Breast epithelium (tissue), 3 donors: ENCODE data around the gene FOXD1.

ENCODE experiments used
- POLR2A ChIP-seq: fragments of 450-650 bp; IDR thresholded peaks from one replicate; pipeline ENCODE4 v1.6.1; 2016; ENCODE audit warnings: antibody characterized with exemption, mild to moderate bottlenecking, moderate library complexity
- TF ChIP-seq, protein P1 (sequence below), 3 donors: fragments of 450-650 bp; IDR thresholded peaks; one replicate each; pipeline ENCODE4 v1.5.1; 2016 to 2017; ENCODE audit warnings: antibody characterized with exemption in 3 of 3, mild to moderate bottlenecking in 3 of 3, moderate library complexity in 3 of 3

DNA sequence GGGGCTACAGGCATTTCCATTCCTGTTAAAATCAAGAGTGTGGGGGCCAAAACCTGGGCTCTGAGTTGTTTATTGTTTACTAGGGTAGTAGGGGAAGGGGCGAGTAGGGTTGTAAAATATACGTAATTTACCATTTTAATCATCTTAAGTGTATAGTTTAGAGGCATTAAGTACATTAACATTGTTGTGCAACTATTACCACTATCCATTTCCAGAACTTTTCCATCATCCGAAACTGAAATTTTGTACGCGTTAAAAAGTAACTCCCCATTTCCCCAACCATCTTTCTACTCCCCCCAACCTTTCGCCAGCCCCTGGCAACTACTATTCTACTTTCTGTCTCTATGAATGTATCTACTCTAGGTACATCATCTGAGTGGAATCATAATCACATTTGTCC is 3.6 kb upstream of the FOXD1 start:
- TF ChIP-seq, protein P1, sequence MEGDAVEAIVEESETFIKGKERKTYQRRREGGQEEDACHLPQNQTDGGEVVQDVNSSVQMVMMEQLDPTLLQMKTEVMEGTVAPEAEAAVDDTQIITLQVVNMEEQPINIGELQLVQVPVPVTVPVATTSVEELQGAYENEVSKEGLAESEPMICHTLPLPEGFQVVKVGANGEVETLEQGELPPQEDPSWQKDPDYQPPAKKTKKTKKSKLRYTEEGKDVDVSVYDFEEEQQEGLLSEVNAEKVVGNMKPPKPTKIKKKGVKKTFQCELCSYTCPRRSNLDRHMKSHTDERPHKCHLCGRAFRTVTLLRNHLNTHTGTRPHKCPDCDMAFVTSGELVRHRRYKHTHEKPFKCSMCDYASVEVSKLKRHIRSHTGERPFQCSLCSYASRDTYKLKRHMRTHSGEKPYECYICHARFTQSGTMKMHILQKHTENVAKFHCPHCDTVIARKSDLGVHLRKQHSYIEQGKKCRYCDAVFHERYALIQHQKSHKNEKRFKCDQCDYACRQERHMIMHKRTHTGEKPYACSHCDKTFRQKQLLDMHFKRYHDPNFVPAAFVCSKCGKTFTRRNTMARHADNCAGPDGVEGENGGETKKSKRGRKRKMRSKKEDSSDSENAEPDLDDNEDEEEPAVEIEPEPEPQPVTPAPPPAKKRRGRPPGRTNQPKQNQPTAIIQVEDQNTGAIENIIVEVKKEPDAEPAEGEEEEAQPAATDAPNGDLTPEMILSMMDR (IDR thresholded peaks at IDR 0.05): no peak
- no peak for TF ChIP-seq POLR2A
